Fibroblast of peridontal ligament (primary cell): ENCODE data around the gene RASGEF1C.
"Not testable (repeated sequence)": the region's sequence is repeated elsewhere in the genome, so short reads cannot be mapped to it uniquely, and the experiment has no call there.

ENCODE experiments used
- DNase-seq: peaks from one replicate; pipeline ENCODE4 v3.0.0-alpha.2; 2010; ENCODE audit errors: extremely low read depth

Gene RASGEF1C

GRCh38 chr5:180135967-180136629 lies 72.9 kb downstream of the RASGEF1C start:
- no peak for DNase-seq

DNA sequence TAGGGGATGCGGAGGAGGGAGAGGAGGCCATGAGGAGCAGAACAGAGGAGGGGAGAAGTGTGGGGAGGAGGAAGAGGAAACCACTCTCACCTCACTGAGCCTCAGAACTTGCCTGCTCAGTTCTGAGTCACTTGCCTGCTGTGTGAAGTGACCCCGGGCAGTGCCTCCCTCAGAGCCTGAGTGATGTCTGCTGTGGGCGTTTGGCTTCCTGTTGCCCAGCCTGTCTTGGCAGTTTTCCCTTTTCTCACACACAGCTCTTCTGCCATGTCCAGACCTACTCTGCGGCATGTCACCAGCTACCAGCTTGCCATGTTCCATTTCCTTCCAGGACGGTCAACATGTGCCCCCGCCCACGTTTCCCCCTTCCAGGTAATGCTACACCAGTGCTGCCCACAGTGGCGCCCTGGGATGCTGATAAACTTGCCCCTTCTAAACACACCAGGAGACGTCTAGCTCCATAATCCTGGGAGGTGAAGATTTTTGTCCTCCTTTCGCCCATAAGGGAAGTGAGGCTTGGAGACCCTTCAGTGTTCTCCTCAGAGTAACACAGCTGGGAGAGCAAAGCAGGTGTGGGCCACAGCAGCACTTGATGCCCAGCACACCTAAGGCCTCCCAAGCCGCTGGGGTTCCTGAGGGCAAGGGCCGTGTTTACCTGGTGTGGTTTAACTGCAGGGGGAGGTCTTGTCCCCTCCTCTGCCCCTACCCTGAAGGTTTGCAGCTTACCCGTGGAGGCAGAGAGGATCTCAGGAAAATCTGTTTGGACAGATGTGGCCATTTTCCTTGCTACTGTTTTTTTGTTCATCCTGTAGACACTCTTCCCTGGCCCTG lies 73.7 kb downstream of the RASGEF1C start:
- peak; percentile 1 for DNase-seq

GRCh38 chr5:180133971-180134508 lies 75.0 kb downstream of the RASGEF1C start:
- no peak for DNase-seq

- no peak for DNase-seq
Observed at GRCh38 chr5:180133551-180133950, 75.5 kb downstream of the RASGEF1C start.

DNA sequence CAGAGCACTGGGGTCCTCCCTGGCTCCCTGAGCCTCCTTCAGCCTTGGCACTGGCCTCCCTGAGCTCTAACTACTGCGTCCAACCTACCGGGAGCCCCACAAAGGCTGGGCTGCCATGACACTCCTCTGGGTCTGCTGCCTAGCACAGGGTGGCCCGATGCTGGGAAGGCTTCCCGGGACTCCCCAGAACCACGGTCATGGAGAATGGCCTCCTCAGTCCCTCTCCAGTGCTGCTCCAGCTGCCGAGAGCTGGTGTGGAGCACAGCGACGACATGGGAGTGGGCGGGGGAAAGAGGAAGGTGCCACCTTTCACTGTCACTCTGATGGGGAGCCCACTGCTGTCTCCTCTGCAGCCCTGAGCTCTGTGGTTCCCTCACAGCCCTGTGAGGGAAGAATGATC lies 76.0 kb downstream of the RASGEF1C start:
- no peak for DNase-seq

GRCh38 chr5:180130876-180131740 lies 77.9 kb downstream of the RASGEF1C start:
- DNase-seq = no peak

DNA sequence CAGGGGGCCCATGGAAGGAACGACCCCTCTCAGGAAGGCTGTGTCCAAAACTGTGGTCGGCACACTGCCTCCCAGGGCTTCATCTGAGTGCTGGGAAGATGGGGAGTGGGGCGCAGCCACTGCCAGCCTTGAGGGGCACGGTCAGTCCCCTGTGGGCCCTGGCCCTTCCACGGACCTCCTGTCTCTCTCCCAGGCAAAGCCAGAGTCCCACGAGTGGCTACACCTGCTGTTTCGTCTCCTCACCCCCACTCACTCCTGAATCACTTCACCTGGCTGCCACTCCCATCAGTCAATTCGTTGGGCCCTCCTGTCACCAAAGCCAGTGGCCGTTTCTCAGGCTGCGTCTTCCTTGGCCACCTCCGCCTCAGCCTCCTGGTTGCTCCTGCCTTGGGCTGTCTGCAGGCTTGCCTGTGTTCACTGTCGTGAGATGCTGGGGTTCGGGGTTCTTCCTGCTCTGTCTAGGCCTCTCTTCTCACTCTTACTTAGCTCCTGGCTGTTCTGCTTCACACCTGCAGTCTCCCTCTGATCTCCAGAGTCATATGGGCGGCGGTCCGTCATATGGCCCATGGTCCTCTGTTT lies 78.6 kb downstream of the RASGEF1C start:
- DNase-seq = no peak

DNA sequence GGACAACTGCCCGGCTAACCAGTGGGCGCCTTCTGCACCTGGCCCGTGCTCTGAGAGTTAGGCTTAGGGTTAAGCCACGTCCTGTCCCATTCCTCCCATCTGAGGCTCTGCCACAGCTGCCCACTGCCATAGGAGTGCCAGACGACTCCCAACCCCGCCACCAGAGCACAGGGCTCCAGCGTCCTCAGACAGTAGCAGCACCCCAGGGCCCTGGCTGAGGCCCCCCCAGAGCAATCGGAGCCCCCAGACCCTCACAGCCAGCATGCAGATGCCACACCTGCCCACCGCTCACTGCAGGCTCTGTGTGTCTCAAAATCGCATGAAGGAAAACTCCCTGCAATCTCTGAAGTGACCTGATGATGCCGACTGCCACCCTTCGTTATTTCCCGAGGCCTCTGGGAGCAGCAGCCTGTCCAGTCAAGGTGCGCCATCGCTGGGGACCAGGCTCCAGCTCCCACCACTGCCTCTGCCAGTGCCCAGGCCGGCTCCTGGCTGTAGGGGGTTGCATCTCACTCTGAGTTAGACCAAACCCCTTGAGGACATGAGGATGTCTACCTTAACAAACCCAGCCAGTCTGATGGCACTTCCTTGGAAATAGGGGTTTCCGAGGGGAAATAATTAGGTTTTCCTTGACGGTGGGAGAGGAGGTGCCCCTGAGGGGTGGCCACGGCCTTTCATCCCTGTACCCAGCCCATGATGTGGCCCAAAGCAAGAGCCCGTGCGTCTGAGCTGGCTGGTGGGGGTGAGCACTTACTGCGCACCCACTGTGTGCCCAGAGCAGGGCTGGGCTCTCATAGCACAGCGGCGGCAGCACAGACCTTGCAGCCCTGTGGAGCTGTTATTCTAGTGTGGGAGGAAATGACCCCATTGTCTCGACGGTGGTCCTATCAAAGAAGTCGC lies 79.5 kb downstream of the RASGEF1C start:
- no peak for DNase-seq

DNA sequence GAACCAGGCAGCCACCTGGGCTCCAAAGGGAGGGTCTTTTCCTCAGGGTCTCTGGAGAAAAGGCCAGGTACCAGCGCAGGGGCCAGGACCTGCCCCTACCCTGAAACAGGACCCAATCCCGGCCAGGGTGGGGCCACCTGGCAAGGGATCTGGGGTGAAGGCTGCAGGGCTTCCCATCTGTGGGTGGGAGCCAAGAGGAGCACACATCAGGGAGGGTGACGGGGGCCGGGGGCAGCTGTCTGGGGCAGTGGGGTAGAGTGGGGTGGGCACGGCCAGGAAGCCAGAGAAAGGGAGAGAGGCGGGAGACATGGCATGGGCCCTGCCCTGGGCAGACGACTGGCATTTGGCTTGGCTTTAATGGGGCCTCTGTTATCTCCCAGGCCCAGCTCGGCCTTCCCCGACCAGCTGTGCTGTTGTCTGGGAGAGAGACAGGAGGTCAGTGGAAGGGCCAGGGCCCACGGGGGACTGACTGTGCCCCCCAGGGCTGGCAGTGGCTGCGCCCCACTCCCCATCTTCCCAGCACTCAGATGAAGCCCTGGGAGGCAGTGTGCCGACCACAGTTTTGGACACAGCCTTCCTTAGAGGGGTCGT lies 80.2 kb downstream of the RASGEF1C start:
- DNase-seq = no peak

DNA sequence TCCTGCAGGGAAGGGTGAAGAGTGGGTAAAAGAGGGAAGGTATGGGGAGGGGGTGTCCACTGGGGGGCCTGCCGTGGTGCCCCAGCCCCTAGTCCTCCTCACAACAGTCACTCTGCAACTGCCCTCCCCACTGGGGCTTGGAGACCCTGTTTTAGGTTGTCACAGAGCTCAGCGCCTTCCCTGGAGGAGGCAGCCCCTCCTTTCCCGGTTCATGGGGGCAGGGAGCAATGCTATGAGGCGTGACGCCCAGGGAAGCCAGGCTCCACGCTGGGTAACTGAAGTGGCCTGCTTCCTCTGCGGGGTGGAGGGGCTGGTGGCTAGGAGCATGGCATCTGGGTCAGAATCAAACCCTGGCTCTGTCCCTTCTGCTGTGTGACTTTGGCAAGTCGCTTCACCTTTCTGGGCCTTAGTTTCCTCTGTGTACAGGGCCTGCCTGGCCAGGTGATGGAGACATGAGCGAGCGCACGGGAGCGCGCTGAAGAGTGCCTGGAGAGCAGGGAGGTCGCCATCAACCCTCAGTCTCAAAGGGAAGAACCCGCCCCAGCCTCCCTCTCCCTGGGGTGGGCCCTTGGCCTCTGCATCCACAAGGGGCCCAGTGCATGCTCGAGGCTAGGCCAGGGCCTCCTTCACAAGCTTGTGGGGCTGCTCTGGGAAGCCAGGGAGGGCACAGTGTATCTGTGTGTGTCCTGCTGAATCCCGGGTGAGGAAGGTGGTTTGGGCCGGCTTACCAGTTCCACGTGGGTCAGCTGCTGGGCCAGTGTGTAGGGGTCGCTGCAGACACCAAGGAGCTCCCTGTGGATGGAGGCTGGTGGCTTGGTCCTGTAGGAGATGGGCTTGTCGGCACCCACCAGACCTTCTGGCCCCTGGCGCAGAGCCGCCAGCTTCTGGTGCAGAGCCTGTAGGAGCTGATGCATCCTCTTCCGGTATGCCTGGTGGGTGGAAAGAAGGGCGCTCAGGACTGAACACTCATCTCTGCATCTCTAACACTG lies 81.0 kb downstream of the RASGEF1C start:
- no peak for DNase-seq

GRCh38 chr5:180126716-180127681 lies 82.0 kb downstream of the RASGEF1C start:
- no peak for DNase-seq

GRCh38 chr5:180126156-180126555 lies 82.9 kb downstream of the RASGEF1C start:
- not testable (repeated sequence) for DNase-seq

DNA sequence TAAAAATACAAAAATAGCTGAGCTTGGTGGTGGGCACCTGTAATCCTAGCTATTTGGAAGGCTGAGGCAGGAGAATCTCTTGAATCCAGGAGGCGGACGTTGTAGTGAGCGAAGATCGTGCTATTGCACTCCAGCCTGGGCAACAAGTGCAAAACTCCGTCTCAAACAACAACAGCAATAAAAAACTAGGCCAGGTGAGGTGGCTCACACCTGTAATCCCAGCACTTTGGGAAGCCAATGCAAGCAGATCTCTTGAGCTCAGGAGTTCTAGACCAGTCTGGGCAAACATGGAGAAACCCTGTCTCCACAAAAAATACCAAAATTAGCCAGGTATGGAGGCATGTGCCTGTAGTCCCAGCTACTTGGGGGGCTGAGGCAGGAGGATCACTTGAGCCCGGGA lies 84.3 kb downstream of the RASGEF1C start:
- not testable (repeated sequence) for DNase-seq

DNA sequence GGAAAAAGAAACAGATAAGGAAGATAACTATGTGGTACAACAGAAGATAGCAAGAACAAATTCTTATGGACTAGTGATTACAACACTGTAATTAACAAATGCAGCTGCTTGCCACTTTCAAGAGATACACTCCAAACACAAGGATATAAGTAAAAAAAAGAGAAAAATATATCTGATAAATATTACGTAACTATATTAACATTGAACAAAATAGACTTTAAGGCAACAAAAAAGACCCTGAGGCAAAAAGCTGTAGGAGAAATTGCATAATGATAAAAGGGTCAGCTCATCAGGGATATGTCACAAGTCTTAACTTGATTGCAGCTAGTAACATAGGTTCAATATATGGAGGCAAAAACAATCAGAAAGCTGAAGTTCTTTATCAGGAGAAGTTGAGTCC lies 86.1 kb downstream of the RASGEF1C start:
- no peak for DNase-seq

DNA sequence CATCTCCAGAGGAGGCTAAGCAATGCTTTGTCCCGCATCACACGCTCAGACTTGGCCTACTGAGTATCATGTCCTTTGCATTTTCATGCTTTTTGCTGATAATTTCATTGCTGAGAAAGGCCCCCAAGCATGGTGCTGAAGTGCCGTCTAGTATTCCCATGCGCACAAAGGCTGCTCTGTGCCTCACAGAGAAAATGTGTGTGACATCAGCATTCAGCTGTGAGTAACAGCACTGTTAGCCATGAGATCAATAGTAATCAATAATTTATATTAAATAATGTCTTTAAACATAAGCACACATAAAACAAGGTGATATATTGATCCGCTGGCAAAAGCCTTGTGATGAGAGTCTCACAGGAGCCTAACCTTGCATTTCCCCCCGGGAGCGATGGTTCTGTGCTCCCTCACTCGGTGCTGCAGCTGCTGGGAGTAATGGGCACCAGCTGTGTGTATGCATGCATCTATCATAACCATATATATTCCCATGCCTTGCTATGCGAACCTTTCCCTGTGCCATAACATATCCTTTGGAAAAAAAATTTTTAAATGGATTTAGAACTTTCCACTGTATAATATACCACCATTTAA lies 87.1 kb downstream of the RASGEF1C start:
- DNase-seq = no peak

- no peak for DNase-seq
Observed at GRCh38 chr5:180120237-180121101, 88.5 kb downstream of the RASGEF1C start.

DNA sequence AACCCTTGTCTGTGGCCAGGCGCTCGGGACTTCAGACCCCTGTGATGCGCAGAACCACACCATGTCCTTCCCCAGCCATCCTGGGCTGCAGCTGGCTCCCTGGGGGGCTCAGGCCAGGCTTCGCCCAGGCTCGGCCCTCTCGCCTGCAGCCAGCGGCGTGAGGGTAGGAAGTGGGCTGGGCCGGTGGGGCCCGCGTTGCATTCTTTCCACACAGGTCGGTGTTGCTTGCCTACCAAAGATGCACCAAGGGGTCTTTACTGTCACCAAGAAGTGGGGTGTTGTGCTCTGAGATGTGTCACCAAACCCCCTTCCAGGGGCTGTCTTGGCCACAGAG lies 89.1 kb downstream of the RASGEF1C start:
- no peak for DNase-seq
